GM21723 (cell line): ENCODE measurements around the gene POLR2E.

Experiments used
- ATAC-seq: cut with Tn5 transposase; IDR thresholded peaks from one replicate; pipeline ENCODE4 v1.9.1; 2021; ENCODE audit warnings: mild to moderate bottlenecking, moderate library complexity; ENCODE audit not compliant: unreplicated experiment

POLR2E gene

DNA sequence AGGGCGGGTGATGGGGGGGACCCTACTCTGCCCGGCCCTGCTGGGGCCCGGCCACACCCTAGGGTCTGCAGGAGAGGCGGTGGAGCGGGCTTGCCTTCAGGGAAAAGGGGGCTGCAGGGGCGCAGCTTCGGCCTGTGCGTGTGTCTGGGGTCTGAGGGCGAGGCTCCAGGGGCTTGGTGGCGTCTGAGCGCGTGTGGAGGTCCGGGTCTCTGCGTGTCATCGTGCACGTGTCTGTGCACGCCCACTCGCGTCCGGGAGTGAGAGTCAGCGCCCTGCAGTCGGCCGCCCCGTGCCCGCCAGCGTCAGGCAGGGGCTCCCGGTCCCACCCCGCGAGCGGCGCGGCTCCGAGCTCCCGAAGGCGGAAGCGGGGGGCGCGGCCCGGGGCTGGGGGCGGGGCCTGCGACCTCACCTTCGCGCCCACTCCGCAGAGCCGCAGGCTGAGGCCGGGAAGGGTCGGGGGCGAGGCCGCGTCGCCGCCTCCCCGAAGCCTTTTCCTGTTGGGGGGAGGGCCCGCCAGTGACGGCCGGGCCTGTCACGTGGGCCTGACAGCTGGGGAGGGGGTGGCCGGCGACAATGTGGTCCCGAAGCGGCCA lies 28.3 kb downstream of the POLR2E start, which contains the start of gene ARHGAP45:
TSS of gene ARHGAP45 (plus strand) at position 420 of the 593 bp plus-strand sequence. CDS start 239 bp downstream, outside the sequence.
- no peak for ATAC-seq

DNA sequence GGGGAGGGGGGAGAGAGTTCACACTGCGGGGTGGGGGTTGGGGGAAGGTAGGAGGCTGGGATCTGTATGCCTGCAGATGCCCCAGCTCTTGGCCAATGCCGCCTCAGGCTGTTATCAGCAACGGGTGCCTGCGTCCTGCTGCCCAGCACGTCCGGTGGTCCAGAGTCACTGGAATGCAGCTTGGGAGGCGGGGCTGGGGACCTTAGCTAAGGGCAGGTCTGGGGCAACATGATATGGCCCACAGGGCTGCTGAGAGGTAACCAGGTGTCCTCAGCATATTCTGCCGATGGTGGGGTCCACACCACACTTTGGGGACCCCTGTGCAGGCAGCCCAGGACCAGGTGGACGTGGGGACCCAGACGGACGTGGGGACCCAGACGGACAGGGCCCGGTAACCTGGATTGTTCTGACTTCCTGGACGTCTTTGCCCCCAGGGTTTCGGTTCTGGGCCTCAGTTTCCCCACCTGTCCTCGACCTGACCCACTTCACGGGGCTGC lies 28.9 kb downstream of the POLR2E start:
- no peak for ATAC-seq

DNA sequence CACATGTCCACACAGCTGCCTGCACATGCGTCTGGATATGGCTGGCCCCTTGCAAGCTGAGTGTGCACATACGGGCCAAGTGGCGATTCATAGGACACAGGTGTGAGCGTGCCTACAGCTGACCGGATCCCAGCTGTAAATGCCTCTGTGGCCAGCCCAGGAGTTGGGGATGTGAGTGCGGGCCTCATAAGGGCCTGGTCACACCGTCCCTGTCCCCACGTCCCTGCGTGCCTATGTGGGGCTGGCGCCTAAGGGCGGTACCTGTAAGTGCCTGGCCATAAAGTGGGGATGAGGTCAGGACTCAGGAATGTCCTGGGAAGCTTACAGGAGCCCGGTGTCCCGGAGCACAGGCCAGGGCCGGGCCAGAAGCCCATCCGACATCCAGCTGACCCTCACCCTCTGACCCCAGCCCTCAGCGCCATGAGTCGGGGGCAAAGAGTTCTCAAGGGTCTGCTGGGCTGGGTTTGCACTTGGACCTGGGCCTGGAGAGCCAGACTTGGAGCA lies 29.5 kb downstream of the POLR2E start:
- no peak for ATAC-seq

DNA sequence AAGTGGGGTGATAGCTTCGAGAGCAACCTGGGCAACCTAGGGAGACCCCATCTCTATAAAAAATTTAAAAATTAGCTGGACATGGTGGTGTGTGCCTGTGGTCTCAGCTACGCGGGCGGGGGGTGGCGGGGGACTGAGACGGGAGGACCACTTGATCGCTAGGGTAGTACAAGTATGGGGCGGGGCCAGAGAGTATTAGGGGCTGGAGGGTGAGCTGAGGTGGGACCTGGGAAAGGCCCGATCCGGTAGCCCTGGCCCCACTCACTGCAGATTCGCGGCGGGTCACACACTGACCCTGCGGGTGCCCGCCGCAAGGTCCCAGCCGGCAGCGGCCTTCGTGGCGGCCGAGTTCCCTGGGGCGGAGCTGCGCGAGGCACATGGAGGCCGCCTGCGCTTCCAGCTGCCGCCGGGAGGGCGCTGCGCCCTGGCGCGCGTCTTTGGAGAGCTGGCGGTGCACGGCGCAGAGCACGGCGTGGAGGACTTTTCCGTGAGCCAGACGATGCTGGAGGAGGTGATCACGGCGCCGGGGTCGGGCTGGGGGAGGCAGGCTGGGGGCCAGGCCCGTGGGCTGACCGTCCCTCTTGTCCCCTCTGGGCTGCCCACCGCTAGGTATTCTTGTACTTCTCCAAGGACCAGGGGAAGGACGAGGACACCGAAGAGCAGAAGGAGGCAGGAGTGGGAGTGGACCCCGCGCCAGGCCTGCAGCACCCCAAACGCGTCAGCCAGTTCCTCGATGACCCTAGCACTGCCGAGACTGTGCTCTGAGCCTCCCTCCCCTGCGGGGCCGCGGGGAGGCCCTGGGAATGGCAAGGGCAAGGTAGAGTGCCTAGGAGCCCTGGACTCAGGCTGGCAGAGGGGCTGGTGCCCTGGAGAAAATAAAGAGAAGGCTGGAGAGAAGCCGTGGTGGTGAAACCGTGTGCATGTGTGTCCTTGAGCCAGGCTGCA lies 30.2 kb downstream of the POLR2E start:
- ATAC-seq, result no peak

DNA sequence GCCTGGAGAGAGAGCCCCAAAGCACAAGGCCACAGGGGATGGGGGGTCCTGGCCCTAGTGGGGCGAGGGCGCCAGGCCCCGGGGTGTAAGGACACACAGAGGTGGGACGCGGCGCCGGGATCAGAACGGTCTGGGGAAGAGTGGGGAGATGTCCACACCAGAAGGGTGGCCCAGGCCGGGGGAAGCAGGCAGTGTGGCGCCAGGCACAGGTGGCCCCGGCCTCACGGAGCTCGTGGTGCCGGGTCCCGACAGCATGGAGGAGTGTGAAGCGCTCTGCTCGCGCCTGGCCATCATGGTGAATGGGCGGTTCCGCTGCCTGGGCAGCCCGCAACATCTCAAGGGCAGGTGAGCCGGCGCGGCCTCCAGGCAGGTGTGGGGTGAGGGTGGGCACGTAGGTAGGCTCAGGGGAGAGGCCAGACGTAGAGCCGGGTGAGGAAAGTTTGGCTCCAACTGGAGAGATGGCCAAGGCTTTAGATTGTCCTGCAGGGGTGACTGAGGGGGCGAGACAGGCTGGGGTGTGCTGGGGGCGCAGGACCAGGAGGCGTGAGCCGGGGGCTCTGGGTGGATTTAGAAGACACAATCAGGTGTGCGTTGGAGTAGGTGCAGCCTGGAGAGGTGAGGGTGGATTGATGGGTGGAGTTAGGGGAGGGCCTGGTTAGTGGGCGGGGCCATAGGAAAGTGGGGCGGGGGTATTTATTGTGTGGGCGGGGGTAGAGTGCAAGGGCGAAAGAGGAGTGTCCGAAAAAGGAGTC lies 31.1 kb downstream of the POLR2E start:
- ATAC-seq, result no peak

DNA sequence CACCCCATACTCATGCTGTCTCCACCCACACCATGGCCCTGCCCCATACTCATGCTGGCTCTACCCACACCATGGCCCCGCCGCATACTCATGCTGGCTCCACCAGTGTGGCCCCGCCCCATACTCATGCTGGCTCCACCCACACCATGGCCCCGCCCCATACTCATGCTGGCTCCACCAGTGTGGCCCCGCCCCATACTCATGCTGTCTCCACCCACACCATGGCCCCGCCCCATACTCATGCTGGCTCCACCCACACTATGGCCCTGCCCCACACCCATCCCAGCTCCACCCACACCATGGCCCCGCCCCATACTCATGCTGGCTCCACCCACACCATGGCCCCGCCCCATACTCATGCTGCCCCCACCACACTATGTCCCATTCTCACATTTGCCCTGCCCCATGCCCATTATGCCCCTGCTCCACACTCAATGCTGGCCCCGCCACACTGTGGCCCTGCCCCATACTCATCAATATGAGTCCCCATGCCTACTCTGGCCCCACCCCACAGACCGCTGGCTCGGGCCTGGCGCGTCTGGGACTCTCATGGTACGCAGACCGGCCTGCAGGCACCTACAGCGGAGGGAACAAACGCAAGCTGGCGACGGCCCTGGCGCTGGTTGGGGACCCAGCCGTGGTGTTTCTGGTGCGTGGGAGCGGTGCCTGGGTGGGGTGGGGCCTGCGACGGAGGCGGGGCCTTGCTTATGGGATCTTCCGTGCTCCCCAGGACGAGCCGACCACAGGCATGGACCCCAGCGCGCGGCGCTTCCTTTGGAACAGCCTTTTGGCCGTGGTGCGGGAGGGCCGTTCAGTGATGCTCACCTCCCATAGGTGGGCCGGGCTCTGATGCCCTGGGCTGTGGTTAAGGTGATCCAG lies 31.9 kb downstream of the POLR2E start:
- ATAC-seq, result no peak

DNA sequence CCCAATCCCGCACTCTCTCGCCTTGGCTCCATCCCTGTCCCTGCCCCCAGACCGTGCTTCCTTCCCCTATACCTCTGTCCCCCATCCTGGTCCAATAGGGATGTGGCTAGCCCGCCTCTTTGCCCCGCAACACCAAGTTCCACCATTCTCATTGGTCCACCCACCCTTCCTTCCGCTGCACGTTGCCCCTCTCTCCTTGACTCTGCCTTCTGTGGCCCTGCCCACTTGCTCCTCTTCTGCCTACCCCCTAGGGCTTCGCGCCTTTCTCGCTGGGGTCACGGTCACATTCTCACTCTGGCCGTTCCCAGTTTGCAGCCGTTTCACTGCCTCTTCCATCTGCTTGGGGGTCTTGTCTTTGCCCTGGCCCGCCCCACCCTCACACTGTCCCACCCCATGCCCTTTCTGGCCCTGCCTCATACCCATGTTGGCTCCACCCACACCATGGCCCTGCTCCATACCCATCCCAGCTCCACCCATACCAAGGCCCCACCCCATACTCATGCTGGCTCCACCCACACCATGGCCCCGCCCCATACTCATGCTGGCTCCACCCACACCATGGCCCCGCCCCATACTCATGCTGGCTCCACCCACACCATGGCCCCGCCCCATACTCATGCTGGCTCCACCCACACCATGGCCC lies 32.7 kb downstream of the POLR2E start:
- no peak for ATAC-seq

DNA sequence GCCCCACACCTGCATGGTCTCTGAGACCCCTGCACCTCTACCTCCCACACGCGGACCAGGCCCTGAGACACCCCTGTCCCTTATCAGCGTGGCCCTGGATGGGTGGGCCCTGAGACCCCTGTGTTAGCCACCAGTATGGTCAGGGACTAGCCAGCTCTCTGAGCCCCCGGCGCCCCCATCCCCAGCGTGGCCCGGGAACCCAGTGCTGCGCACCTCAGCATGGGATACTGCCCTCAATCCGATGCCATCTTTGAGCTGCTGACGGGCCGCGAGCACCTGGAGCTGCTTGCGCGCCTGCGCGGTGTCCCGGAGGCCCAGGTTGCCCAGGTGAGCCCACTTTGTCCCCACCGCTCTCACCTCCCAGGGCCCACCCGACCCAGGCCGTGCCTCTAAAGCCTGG lies 33.2 kb downstream of the POLR2E start:
- ATAC-seq, result no peak

DNA sequence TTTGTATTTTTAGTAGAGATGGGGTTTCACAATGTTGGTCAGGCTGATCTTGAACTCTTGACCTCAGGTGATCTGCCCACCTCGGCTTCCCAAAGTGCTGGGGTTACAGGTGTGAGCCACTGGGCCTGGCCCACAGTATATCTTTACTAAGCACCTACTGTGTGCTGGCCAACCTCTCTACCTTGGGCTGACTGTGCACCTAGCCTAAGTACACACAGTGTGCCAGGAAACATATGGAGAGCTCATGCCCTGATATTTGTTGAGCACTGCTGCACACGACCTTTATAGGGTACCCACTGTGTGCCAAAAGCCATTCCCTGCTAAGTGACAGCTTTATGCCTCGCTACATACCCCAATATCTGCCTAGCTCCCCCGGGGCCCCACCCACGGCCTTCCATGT lies 34.5 kb downstream of the POLR2E start:
- ATAC-seq, result no peak

DNA sequence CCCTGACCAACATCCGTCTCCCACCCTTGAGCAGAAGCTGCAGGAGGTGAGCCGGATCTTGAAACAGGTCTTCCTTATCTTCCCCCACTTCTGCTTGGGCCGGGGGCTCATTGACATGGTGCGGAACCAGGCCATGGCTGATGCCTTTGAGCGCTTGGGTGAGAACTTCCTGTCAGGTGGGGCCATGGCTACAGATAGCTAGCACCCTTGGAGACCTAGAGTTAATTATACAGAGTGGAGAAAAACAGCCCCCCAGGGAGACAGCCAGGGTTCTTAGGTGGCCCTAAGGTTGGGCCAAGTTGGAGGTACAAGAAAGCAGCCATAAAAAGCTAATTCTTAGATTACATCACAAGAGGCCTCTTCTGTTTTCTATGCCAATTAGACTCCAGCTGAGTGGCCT lies 37.1 kb downstream of the POLR2E start:
- ATAC-seq, result no peak

DNA sequence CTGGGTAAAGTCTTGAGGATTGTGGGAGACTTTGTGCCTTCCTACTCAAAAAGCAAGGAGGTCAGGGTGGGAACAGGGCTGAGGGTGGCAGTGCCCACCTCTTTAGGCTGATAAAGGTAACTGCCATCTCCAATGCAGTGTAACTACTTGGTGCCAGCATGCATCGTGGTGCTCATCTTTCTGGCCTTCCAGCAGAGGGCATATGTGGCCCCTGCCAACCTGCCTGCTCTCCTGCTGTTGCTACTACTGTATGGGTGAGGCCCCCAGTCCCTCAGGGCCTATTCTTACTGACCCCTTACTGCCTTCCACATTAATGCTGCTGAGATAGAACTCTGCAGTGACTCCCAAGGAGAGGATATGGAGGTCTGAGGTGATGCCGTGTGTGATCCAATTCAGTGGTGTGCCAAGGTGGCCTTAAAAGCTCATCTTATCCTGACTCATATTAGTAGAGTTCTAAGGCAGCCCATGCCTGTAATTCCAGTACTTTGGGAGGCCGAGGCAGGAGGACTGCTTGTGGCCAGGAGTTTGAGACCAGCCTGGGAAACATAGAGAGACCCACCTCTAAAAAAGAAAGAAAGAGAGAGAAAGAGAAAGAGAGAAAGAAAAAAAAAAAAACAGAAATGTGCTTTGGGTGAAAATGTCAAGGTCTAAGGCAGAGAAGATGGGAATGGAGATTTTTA lies 37.9 kb downstream of the POLR2E start:
- ATAC-seq, result no peak

DNA sequence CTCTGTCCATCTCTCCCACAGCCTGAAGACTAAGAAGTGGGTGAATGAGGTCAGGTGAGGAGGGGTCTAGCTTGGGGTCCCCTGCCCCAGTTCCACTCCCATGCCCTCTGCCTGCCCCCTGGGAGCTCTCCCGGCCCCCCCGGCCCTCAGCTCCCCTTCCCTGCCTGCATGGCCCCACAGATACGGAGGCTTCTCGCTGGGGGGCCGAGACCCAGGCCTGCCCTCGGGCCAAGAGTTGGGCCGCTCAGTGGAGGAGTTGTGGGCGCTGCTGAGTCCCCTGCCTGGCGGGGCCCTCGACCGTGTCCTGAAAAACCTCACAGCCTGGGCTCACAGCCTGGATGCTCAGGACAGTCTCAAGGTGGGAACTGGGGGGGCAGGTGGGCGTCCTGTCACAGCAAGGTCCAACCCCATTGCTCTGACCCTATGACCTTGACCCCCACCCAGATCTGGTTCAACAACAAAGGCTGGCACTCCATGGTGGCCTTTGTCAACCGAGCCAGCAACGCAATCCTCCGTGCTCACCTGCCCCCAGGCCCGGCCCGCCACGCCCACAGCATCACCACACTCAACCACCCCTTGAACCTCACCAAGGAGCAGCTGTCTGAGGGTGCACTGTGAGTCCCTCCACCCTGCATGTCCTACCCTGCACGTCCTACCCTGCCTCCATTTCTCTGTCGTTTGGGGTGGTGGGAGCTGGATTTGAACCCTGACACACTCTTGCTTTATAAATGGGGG lies 39.1 kb downstream of the POLR2E start:
- no peak for ATAC-seq

DNA sequence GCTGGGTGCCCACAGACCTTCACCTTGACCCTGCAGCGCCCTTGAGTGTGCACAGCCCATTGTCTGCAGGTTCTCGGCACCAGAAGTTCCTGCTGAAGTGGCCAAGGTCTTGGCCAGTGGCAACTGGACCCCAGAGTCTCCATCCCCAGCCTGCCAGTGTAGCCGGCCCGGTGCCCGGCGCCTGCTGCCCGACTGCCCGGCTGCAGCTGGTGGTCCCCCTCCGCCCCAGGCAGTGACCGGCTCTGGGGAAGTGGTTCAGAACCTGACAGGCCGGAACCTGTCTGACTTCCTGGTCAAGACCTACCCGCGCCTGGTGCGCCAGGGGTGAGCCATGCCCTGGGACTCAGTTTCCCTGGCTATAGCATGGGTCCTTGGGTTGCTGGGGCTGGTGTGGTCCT lies 40.1 kb downstream of the POLR2E start:
- ATAC-seq, result no peak

DNA sequence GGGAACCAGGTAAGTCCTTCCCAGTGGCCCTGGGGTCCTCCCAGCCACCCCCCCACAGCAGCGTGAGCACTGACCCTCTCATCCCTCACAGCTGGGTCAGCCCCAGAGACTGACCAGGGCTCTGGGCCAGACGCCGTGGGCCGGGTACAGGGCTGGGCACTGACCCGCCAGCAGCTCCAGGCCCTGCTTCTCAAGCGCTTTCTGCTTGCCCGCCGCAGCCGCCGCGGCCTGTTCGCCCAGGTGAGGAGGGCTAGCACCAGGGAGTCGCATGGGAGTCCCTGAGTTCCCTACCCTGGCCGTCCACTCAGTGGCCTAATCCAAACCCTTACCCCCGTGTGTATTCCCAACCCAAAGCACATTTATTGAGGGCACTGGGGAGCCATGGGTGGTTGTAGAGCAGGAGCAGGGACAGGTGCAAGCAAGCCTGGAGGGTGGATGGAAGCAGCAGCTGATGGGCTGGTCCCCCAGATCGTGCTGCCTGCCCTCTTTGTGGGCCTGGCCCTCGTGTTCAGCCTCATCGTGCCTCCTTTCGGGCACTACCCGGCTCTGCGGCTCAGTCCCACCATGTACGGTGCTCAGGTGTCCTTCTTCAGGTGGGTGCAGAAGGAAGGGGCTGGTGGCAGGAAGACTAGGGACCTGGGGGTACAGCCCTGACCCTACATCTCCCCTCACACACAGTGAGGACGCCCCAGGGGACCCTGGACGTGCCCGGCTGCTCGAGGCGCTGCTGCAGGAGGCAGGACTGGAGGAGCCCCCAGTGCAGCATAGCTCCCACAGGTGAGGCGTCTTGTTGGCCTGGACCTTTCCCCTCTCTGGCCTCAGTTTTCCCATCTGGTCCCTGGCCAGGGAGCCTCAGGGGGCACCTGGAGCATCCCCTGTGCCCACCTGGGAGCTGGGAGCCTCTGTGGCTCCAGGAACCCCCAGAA lies 40.8 kb downstream of the POLR2E start:
- no peak for ATAC-seq

DNA sequence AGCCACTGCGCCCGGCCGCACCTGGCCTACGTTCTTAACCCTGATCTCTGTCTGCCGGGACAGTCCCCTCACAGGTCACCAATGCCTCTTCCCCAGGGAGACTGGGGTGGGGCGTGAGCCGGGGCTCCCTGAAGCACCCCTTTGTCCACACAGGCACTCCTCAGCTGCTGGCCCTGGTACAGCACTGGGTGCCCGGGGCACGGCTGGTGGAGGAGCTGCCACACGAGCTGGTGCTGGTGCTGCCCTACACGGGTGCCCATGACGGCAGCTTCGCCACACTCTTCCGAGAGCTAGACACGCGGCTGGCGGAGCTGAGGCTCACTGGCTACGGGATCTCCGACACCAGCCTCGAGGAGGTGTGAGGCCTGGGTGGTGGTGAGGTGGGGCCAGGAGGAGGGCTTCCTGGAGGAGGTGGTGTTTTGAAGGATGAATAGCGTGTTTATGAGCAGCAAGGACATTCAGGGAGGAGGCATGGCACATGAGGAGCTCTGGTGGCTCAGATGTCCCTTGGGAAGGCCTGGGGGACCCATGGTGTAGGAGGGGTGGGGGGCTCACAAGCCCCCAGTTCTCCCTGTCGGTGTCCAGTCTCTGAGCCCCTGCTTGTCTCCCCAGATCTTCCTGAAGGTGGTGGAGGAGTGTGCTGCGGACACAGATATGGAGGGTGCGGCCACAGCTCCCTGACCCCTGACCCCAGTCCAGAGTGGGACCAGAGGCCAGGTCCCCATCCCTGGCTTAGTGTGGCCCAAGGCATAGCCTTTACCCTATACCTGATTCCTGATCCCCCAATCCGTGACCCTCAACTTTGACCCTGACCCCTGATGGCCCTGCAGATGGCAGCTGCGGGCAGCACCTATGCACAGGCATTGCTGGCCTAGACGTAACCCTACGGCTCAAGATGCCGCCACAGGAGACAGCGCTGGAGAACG lies 41.7 kb downstream of the POLR2E start:
- no peak for ATAC-seq

DNA sequence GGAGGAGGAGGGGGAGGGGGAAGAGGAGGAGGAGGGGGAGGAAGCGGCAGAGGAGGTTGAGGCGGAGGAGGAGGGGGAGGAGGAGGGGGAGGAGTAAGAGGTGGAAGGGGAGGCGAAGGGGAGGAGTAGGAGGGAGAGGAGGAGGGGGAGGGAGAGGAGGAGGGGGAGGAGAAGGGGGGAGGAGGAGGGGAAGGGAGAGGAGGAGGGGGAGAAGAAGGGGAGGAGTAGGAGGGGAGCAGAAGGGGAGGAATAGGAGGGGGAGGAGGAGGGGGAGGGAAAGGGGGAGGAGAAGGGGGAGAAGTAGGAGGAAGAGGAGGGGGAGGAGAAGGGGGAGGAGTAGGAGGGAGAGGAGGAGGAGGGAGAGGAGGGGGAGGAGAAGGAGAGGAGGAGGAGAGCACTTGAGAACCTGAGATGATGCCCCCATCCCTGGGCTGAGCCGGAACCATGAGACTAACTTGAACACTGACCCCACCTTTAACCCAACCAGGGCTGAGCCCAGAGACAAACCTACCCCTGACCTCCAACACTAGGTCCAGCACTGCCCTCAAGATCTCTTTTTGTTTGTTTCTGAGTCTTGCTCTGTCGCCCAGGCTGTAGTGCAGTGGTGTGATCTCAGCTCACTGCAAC lies 42.7 kb downstream of the POLR2E start:
- no peak for ATAC-seq
